ENCODE data around the gene MED20. TPM values are rescaled to one million over a fixed set of nuclear protein-coding genes. Genes with fewer than 3 reads are reported as not detected.

MED20 gene
- total and polyA plus RNA-seq, 8 donors: 1.2 to 34.4 (median 10.3) TPM

DNA sequence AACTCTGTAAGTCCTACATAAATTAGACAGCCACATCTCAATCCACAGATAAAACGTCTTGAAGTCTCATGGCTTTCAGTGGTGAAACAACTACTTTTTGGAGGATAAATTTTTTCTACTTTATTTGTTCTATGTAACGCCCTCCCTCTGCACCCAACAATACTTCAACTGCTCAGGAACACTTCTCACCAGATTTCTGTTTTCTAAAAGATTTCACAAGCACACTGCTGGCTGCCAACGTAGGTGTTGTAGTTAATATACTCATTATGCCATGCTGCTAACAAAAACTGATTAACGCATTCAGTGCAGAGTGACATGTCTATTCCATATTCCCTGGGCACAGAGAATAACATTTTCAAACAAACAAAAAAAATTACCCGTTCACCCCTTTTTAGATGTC is 36.0 kb downstream of the MED20 start:
- intact Hi-C loops (cut with DNase I; ENCODE audit: low total_unique reads): no loop called here
- no peaks in the 10 kb centered on the region for H3K4me1 ChIP-seq
- WGBS, 5 donors: 83 to 88% (median 85%) methylated on average over 5 of the region's 5 CpGs
- TF ChIP-seq, protein P1, sequence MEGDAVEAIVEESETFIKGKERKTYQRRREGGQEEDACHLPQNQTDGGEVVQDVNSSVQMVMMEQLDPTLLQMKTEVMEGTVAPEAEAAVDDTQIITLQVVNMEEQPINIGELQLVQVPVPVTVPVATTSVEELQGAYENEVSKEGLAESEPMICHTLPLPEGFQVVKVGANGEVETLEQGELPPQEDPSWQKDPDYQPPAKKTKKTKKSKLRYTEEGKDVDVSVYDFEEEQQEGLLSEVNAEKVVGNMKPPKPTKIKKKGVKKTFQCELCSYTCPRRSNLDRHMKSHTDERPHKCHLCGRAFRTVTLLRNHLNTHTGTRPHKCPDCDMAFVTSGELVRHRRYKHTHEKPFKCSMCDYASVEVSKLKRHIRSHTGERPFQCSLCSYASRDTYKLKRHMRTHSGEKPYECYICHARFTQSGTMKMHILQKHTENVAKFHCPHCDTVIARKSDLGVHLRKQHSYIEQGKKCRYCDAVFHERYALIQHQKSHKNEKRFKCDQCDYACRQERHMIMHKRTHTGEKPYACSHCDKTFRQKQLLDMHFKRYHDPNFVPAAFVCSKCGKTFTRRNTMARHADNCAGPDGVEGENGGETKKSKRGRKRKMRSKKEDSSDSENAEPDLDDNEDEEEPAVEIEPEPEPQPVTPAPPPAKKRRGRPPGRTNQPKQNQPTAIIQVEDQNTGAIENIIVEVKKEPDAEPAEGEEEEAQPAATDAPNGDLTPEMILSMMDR (IDR thresholded peaks at IDR 0.05): no peak
- TF ChIP-seq POLR2AphosphoS5 (IDR thresholded peaks at IDR 0.05) (no peak), POLR2A (IDR thresholded peaks at IDR 0.05) (no peak), EP300 (IDR thresholded peaks at IDR 0.05) (no peak)
- DNase-seq: no peak
- no peaks in the 10 kb centered on the region for H3K9me3 ChIP-seq
- H3K36me3 ChIP-seq: no peaks in the 10 kb centered on the region
- no peak overlapping the region for H3K27ac ChIP-seq
- H3K4me3 ChIP-seq: no peak overlapping the region
- H3K27me3 ChIP-seq: no peaks in the 10 kb centered on the region

DNA sequence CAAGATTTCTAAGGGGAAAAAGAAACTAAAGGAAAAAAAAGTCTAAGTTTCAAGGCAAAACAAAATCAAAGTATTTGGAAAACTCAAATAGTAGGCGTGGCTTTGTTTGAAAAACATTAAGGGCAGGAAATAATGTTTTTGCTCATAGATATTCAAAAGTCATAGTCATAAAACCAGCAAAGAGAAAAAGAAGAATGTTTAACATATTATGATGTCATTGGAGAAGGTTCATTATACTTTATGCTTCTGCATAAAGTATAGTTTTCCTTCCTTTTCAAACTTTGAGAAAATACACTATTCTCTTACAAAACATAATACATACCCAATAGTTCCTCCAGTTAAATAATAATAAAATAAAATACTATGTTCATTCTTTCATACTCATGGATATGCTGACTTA is 39.4 kb downstream of the MED20 start:
- WGBS, 5 donors: 89 to 96% (median 93%) methylated on average over 1 of the region's 1 CpG
- Histone ChIP-seq H3K4me3 (no peak overlapping the region), H3K4me1 (no peaks in the 10 kb centered on the region), H3K36me3 (no peaks in the 10 kb centered on the region), H3K27me3 (no peaks in the 10 kb centered on the region), H3K9me3 (no peaks in the 10 kb centered on the region), H3K27ac (no peak overlapping the region)
- no peak for DNase-seq
- intact Hi-C loops (cut with DNase I; ENCODE audit: low total_unique reads): no loop called here
- TF ChIP-seq, protein P1 (IDR thresholded peaks at IDR 0.05): no peak
- no peak for TF ChIP-seq POLR2AphosphoS5 (IDR thresholded peaks at IDR 0.05)
- TF ChIP-seq POLR2A (IDR thresholded peaks at IDR 0.05): no peak
- no peak for TF ChIP-seq EP300 (IDR thresholded peaks at IDR 0.05)

DNA sequence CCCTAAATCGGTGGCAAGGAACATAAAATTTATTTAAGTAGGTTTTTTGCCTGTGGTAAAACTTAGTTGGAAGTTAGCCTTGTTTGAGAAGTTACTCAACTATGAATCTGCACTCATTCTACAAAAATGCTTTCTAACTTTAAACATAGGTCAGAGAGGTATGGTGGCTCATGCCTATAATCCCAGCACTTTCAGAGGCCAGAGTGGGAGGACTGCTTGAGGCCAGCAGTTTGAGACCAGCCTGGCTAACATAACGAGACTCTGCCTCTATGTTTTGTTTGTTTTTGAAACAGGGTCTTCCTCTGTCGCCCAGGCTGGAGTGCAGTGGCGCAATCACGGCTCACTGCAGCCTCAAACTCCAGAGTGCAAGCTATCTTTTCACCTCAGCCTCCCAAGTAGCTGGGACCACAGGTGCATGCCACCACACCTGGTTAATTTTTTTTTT is 42.0 kb downstream of the MED20 start:
- Histone ChIP-seq H3K27ac (no peak overlapping the region), H3K27me3 (no peaks in the 10 kb centered on the region), H3K4me1 (no peaks in the 10 kb centered on the region), H3K4me3 (no peak overlapping the region), H3K36me3 (no peaks in the 10 kb centered on the region), H3K9me3 (no peaks in the 10 kb centered on the region)
- 80 to 92% (median 87%) methylated on average over 5 of the region's 5 CpGs for WGBS, 5 donors
- no peak for TF ChIP-seq POLR2A (IDR thresholded peaks at IDR 0.05)
- TF ChIP-seq, protein P1 (IDR thresholded peaks at IDR 0.05): no peak
- no peak for TF ChIP-seq EP300 (IDR thresholded peaks at IDR 0.05)
- no peak for TF ChIP-seq POLR2AphosphoS5 (IDR thresholded peaks at IDR 0.05)
- intact Hi-C loops (cut with DNase I; ENCODE audit: low total_unique reads): no loop called here
- DNase-seq: no peak

DNA sequence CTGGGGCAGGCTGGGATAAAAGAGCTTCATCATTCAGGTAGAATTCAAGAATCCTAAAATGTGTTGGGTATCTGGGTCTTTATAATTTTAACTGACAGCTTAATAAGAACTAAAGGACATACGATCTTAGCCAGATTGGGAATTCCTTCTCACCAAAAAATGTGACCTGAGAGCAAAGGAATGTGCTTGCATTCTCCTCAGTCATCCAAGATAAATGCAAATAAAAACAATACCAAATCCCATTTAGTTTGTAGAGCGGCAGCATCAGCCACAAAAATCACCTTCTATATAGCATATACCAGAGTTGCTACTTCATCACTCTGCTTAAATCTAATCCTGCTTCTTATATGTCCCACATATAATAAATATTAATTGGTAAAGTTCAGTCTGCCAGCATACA is 42.7 kb downstream of the MED20 start:
- H3K27me3 ChIP-seq: no peaks in the 10 kb centered on the region
- H3K9me3 ChIP-seq: no peaks in the 10 kb centered on the region
- TF ChIP-seq POLR2A (IDR thresholded peaks at IDR 0.05) (no peak), EP300 (IDR thresholded peaks at IDR 0.05) (no peak), POLR2AphosphoS5 (IDR thresholded peaks at IDR 0.05) (no peak)
- TF ChIP-seq, protein P1 (IDR thresholded peaks at IDR 0.05): no peak
- intact Hi-C loops (cut with DNase I; ENCODE audit: low total_unique reads): no loop called here
- no peak for DNase-seq
- H3K4me3 ChIP-seq: no peak overlapping the region
- no peaks in the 10 kb centered on the region for H3K4me1 ChIP-seq
- no peak overlapping the region for H3K27ac ChIP-seq
- no peaks in the 10 kb centered on the region for H3K36me3 ChIP-seq
- WGBS, 5 donors: 83 to 89% (median 88%) methylated on average over 2 of the region's 2 CpGs

All from stomach (tissue), 9 donors.